Urothelium cell line (cell line): ENCODE measurements around the gene LGR6.
"Not testable (repeated sequence)": the region's sequence is repeated elsewhere in the genome, so short reads cannot be mapped to it uniquely, and the experiment has no call there.

ENCODE experiments used
- DNase-seq: peaks from one replicate; pipeline ENCODE4 v3.0.0; 2011; ENCODE audit warnings: low spot score, mixed read lengths
- FAIRE-seq: peaks from 2 replicates; lab custom pipeline; 2011; peaks lifted over from hg19 to GRCh38; lab: Jason Lieb, UNC

LGR6 gene

DNA sequence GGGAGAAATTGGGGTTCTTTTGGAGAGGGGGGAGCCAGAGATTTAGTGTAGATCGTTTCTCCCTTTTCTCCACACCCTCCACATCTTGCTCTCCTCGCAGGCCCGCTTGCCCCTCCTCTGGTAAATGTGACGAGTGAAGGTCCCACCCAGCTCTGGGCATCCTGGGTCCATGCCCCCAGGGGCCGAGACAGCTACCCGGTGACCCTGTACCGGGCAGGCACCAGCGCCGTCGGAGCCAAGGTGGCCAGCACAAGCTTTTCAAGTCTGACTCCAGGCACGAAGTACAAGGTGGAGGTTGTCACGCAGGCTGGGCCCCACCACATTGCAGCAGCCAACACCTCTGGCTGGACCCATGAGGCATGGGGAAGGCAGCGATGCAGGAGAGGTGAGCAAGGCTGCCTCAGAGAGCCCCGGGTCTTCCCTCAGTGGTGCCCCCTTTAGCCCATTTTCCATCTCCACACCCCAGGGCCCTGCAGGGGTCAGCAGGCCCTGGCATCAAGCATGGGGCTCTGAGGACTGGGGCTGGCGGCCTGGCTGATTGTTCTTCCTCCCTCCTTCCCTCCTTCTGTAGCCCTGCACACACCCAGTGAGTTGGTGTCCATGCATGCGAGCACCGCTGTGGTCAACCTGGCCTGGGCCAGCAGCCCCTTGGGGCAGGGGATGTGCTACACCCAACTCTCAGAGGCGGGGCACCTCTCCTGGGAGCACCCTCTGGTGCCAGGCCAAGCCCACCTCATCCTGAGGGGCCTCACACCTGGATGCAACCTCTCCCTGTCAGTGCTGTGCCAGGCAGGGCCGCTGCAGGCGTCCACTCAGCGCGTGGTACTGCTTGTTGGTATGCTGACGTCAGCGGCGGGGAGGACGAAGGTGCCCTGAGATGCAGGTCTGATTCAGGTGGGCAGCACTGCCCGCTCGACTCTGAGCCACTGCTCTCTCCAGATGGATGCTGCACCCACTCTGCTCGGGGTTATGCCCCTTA, 16.4 kb upstream of the LGR6 start:
- DNase-seq (no peak), FAIRE-seq (peak; percentile 9)

DNA sequence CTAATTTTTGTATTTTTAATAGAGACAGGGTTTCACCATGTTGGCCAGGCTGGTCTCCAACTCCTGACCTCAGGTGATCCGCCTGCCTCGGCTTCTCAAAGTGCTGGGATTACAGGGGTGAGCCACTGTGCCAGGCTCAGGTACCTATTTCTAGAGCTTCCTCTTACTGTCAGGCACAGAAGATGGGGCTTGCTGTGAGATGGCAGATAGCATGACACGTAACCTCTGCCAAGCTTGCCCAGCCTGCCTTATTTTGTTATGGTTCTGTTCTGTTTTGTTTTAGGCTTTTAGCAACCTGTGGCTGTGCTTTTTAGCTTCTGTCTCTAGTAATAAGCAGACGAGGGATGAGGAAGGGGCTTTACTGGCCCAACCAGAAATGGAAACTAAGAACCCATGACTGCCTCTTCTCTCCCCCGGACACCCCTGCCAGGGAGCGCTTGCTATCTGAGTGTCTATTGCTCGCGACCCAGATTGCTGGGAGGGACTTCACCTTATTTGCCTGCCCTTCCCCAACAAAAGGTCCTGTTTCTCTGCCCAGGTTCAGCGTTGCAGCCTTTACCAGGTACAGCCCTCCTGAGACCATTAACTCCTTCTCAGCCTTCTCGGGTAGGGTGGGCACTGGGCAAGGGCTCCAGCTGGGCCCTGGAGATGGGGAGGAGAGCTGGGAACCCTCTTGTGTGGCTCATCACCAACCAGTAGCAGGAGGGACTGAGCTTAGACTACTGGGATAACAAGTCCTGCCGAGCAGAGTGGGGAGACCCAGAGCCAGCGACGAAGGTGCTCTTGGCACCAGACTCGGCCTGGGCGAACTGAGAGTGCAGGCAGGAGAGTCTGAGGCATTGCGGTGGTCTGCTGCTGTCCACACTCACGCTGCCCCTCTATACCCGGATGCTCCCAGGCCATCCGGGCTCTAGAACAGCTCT, 13.5 kb upstream of the LGR6 start:
- DNase-seq = no peak
- no peak for FAIRE-seq

DNA sequence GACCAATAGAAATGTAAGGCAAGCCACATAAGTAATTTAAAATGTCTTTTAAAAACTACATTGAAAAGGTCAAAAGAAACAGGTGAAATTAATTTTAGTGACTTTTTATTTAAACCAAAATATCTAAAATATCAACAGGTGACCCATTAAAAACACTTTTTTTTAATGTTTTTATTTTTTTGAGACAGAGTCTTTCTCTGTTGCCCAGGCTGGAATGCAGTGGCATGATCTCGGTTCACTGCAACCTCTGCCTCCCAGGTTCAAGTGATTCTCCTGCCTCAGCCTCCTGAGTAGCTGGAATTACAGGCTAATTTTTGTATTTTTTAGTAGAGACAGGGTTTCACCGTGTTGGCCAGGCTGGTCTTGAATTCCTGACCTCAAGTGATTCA, 12.9 kb upstream of the LGR6 start:
- not testable (repeated sequence) for DNase-seq, FAIRE-seq

DNA sequence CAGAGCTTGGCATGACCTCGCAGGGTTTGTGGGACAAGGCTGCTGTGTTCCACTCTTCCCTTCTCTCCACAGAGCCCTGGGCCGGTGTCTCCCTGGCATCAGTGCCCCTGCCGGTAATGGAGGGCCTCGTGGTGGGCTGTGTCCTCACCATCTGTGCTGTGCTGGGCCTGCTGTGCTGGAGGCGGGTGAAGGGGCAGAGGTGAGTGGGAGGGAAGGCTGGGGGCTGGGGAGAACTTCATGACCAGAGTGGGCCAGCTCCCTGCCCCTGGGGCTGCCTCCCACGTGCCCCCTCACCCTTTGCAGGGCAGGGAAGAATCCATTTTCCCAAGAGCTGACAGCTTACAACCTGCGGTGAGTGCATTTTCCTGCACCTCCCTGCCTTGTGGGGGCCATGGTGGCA, 12.0 kb upstream of the LGR6 start:
- FAIRE-seq (no peak), DNase-seq (no peak)

DNA sequence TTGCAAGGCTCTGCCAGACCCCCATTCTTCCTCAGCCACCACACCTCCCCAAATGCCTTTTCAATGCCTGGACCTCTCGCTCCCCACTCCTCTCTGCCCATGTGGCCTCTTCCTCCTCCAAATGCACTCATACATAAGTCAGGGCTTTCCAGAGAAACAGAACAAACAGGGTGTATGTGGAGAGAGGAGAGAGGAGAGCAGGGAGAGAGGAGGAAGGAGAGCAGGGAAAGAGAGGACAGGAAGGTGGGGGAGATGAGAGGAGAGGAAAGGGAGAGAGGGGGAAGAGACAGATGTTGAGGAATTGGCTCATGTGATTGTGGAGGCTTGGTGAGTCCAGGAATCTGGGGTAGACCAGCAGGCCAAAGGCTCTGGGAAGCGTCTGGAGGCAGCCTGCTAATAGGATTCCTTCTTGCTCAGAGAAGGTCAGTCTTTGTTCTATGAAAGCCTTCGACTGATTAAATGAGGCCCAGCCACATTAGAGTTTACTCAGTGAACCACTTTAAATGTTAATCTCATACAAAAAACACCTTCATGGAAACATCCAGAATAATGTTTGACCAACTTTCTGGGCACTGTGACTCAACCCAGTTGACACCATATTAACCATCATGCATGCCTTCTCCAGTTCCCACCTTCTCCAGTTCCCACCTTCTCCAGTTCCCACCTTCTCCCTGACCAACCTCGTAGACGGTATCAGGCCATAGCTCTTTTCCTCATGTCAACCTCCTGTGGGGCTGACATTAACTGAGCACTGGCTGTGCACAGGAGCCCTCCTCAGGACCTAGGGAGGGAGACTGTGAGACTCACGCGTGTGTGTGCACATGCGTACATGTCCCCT, 11.3 kb upstream of the LGR6 start:
- DNase-seq (no peak), FAIRE-seq (no peak)

DNA sequence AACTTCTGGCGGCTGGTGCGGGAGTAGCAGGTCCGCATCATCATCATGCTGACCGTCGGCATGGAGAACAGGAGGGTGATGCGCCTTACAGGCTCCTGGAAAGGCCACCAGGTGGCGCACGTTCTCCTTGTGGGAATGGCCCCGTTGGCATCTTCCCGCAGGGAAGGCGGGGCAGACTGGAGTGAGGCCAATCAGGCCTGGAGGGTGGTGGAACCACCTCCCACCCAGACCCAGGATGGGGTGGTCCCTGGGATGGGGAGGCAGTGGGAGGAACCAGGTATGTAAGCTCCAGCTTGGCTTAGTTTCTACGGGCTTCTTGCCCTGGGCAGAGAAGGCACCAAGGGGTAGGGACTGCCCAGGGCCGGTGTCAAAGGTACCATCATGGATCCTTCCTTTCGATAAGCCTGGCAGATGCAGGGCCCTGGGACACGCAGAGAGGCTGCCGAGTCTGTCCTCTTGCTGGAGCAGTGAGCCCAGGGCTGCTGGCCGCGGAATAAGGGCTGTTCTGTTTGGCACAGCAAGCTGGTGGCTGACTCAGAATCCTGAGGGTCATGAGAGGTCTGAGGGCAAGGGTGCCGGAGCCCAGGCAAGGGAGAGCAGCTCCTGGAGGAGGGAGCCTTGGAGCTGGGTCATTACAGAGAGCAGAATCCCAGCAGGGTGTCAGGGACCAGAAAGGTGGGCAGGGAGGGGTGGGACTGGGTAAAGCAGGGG, 8.7 kb upstream of the LGR6 start:
- DNase-seq = peak; percentile 87
- FAIRE-seq = peak; percentile 79

DNA sequence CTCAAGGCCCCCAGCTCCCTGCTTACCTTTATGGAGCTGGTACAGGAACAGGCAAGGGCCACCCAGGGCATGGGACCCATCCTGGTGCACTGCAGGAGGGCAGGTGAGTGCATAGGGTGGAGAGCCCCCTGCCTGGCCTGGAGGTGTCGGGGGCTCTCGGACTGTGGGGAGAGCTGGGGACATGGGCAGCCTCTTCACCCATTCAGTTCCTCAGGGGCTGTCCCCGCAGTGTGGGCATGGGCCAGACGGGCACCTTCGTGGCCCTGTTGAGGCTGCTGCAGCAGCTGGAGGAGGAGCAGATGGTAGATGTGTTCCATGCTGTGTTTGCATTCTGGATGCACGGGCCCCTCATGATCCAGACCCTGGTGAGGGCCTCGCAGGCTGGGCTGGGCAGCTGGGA, 7.3 kb upstream of the LGR6 start:
- FAIRE-seq = no peak
- no peak for DNase-seq

DNA sequence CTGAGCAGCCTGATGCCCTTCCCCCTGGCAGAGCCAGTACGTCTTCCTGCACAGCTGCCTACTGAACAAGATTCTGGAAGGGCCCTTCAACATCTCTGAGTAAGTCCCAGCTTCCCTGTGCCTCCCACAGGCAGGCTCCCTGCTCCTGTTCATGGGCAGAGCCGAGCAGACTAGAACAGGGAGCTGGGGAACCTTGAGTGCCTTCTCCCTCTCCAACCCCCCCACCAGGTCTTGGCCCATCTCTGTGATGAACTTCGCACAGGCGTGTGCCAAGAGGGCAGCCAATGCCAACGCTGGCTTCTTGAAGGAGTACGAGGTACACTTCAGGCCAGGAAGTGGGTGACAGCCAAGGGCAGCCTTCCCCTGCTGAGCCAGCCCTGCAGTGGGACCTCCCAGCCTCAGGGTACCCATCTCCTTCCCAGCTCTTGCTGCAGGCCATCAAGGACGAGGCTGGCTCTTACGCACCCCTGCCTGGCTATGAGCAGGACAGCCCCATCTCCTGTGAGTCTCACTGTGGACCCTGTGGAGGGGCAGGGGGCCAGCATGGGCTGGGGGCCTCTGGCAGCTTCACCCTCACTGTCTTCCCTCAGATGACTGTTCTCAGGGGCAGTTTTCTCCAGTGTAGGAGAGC, 6.4 kb upstream of the LGR6 start:
- no peak for DNase-seq
- no peak for FAIRE-seq

DNA sequence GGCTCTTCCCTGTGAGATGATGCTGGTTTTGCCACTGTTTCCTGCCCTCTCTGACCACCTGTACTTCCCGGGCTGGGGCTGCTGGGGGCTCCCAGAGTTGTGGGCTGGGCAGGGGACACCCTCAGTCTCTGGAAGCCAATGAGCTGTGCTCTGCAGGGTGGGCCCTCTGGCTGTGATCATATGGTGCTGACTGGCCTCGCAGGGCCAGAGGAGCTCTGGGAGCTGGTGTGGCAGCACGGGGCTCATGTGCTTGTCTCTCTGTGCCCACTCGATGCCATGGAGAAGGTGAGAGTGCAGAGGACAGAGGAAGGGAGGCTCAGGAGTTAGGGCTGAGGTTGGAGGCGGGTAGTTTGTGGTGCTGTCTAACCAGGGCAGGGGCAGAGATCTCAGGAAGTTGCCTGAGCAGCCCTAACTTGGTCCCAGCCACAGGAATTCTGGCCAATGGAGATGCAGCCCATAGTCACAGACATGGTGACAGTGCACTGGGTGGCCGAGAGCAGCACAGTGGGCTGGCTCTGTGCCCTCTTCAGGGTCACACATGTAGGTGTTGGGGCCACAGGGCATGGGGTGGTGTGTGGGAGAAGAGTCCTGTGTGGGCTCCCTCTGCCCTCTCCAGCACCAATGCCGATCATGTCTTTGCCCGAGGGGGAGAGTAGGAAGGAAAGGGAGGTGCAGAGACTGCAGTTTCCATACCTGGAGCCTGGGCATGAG, 5.7 kb upstream of the LGR6 start:
- FAIRE-seq (no peak), DNase-seq (no peak)

DNA sequence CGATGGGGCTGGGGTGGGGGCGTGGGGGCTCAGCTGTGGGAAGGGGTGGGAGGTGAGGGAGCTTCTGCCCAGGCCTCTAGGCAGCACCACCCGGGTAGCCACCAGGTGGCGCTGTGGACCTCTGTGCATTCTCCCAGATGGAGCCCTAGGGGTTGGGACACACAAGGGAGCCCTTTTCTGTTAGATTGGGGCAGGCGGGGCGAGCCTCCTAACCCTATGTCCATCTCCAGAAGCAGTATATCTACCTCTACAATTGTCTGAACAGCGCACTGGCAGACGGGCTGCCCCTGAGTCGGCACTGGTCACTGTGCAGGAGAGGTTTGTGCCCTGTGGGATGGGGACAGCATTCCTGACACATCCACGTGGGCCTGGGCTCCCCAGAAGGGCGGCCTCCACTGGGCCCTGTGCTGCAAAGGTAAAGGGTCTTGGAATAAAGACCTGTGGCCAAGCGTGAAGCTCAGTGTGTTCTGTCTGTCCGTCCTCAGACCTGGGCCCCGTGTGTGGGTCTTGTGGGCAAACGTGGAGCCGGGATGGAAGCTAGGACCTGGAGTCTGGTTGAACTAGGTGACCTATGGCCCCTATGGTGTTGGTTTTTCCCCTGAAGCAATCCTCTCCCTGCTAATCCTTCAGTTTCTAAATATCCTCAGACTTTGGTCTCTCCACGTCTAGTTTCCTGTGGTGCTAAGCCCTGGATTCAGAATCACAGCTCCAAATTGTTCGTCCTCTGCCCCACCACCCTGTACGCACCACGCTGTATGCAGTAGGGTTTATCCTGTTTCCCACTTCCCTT, 4.4 kb upstream of the LGR6 start:
- FAIRE-seq = no peak
- DNase-seq = peak; percentile 57

DNA sequence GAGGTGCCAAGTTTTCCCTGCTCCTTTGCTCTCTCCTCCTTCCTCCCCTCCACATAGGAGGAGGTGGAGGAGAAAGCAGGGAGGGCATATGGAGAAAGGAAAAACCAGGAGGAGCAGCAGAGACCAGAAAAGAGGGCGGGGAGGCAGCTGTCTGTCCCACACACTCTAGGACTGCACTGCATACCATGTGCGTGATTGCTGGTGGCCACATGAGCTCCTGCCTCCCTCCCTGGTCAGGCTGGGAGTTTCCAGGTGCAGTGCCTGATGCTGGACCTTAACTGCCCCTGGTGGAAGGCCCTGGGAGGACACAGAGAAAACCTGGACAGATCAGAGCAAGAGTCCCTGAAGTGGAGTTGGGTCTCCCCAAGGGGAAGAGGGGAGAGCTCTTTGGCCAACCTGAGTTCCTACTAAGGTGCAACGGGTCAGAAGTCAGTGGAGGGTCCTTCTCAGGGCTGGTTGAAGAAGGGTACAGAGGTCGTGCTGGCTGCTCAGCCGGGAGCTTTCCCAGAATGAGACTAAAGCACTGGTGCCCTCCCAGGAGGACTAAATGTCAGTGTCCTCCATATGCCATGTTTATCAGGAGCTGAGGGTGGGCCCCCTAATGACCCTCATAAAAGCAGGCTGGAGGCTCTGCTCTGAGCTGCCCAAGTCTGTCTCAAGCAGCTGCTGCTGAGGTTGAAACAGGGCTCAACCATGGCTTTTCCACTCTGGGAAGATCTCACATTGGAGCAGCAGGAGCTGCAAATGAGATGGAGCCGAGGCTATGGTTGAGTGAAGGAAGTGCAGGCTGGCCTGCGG, 3.5 kb upstream of the LGR6 start:
- FAIRE-seq = no peak
- DNase-seq = no peak

DNA sequence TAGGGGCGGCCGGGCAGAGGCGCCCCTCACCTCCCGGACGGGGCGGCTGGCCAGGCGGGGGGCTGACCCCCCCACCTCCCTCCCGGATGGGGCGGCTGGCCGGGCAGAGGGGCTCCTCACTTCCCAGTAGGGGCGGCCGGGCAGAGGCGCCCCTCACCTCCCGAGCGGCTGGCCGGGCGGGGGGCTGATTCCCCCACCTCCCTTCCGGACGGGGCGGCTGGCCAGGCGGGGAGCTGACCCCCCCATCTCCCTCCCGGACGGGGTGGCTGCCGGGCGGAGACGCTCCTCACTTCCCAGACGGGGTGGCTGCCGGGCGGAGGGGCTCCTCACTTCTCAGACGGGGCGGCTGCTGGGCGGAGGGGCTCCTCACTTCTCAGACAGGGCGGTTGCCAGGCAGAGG, 2.2 kb upstream of the LGR6 start:
- DNase-seq, FAIRE-seq: not testable (repeated sequence)

DNA sequence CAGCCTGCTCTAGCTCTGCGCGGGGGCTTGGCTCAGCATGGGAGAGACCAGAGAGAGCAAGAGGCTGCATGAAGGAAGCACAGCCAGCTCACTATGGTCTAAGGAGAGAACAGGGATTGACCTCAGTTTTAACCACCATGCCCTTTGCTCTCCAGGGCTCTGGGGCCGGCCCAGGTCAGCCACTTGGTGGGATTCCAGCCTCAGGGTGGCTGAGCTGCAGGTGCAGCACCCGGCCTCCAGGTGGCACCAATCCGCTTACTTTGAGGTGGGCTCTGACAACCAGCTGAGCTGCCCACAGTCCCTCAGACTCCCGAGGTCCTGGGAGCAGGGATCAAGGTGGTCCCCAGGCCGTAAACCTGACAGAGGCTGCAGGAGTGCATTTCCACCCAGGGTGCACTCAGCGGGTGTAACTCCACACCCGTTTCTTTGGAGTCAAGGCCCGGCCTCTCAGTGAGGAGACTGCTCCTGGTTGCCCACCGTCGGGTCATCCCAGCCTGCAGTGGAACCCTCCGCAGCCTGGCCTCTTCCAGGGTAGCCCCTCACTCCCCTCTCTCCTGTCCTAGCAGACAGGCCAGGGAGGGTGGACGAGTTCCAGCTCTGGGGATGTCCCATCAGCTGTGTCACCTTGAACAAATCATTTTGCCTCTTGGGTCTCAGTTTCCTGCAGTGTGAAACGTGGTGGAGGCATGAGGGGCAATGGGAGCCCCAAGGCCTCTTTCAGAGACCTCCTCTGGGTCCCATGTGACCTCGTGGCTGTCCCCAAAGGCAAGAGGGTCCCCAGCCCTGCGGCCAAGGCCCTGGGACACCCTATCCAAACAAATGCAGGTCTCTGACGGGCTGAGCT, 607 bp upstream of the LGR6 start:
- DNase-seq (peak; percentile 70), FAIRE-seq (no peak)

DNA sequence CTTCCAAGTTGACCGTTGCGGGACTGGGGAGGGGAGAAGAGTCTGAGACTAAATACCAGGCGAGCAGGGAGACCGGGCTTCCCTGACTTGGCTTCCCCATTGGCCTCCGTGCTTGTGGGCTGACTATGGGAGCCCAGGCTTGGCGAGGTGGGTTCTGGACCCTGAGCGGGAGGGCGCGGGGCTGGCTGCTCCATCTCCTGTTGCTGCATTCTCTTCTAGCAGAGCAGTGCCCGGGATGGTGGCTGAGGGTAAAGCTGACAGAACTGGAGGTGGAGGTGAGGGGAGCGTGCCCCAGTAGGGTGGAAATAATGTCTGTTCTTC, 689 bp downstream of the LGR6 start:
- FAIRE-seq = no peak
- DNase-seq = no peak

DNA sequence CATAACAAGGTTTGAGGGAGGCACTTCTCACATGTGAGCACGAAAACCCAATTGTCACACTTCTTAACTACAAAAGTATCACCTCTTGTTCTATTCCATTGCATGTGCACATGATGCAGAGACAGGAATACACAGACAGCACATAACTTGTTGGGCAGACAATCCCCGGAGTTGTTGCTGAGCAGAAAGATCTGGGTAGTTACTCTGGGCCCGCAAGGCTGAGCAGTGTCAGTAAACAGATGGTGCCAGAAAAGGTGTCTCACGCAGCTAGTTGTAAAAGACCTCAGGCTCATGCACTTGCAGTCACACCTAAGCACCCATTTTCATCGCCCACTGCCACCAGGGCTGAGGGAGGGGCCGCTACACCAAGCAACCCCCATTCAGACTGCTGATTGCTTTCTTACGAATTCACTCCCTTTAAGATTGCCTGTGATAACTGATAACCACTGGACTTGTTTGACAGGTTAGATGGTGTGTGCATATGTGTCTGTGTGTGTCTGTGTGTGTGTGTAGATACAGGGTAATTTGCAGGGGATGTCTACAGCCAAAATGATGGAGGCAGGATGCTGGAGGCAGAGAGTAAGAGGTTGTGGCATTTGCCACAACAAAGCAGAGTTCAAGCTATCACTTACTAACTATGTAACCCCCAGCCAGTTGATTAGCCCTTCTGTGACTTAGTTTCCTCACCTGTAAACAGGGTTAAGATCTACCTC, 4.2 kb downstream of the LGR6 start:
- DNase-seq = no peak
- peak; percentile 88 for FAIRE-seq

DNA sequence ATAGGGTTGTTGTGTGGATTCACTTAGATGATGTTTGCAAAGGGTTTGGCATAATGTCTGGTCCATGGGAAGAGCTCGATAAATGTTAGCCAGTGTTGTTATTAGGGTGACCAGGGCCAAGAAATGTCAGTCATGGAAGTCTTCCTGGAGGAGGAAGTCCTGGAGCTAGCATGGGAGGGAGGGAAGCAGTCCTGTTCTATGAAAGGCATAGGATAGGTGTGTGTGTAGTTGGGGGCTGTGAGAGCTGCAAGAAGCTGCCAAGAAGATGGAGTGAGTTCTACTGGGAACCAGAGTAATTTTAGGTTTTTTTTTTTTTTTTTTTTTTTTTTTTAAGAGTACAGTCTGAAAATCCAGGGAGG, 4.7 kb downstream of the LGR6 start:
- peak; percentile 79 for FAIRE-seq
- DNase-seq = no peak
